ENCODE measurements around the gene HCK.

HCK gene

DNA sequence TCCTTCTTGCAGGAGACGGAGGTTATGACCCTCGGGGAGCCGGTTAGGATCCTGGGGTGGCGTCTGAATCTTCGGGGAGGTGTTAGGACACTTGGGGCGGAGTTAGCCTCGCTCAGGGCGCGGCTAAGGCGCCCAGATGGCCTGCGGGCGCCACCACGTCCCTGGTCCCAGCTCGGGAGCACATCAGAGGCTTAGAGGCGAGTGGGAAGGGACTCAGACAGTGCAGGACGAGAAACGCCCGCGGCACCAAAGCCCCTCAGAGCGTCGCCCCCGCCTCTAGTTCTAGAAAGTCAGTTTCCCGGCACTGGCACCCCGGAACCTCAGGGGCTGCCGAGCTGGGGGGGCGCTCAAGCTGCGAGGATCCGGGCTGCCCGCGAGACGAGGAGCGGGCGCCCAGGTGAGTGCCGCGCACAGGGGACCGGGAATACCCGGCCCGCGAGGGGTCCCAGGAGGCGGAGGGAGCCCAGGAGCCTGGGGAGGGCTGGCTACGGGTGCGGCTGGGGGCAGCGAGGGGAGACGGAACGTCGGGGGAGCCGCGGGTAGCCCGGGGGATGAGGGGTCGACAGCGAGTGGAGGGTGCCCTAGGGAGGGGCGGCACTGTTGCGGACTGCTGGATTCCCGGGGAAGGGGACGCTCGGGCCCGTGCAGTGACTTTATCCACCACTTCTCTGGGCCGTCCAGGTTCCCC, at the start of gene HCK:
Gene HCK (plus strand): TSS at position 153 of the 688 bp plus-strand sequence.
- no peak for DNase-seq (ENCODE audit: low read depth)
- TF ChIP-seq, protein P1, sequence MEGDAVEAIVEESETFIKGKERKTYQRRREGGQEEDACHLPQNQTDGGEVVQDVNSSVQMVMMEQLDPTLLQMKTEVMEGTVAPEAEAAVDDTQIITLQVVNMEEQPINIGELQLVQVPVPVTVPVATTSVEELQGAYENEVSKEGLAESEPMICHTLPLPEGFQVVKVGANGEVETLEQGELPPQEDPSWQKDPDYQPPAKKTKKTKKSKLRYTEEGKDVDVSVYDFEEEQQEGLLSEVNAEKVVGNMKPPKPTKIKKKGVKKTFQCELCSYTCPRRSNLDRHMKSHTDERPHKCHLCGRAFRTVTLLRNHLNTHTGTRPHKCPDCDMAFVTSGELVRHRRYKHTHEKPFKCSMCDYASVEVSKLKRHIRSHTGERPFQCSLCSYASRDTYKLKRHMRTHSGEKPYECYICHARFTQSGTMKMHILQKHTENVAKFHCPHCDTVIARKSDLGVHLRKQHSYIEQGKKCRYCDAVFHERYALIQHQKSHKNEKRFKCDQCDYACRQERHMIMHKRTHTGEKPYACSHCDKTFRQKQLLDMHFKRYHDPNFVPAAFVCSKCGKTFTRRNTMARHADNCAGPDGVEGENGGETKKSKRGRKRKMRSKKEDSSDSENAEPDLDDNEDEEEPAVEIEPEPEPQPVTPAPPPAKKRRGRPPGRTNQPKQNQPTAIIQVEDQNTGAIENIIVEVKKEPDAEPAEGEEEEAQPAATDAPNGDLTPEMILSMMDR (conservative IDR thresholded peaks at IDR 0.05; ENCODE audit: low read length), result no peak
- H3K4me3 ChIP-seq (ENCODE audit: low read length), result no peak within 1 kb of the TSS

DNA sequence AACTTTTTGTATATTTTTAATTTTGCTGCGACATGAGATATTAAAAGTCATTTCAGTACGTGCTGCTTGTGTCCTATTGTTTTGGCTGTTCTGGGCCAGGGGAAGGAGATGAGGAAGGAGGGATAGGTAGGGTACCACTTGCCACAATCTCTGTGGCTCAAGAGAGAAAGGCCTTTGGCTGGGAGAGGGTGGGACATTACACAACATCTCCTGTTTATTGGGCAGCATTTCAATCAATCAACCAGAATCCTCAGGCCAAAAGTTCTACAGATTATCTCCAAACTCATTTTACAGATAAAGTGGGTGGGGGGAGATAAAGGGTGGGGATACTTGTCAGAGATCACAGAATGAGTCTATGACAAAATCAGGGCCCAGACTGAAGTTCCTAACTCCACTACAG, 48.7 kb upstream of the HCK start:
- H3K4me3 ChIP-seq (ENCODE audit: low read length), result no peak overlapping the region
- no peak for DNase-seq (ENCODE audit: low read depth)
- TF ChIP-seq, protein P1 (conservative IDR thresholded peaks at IDR 0.05; ENCODE audit: low read length), result no peak

DNA sequence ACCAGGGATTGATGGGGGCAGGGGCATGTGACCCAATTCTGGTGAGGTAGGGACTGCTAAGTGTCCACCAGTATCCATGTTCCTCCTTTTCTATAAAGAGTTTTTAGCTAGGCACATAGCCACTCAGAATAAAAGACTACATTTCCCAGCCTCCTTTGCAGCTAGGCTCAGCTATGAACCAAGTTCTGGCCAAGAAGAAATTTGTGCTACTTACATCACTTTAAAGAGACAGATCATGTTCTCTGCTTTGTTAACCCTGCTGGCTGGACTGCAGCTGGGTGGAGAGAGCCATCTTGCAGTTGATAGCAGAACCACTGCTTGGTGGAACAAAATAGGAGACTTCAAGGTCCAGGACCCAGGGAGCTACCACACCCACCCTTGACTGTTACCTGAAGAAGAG, 47.1 kb upstream of the HCK start:
- DNase-seq (ENCODE audit: low read depth), result peak; percentile 25
- no peak overlapping the region for H3K4me3 ChIP-seq (ENCODE audit: low read length)
- TF ChIP-seq, protein P1 (conservative IDR thresholded peaks at IDR 0.05; ENCODE audit: low read length), result no peak

DNA sequence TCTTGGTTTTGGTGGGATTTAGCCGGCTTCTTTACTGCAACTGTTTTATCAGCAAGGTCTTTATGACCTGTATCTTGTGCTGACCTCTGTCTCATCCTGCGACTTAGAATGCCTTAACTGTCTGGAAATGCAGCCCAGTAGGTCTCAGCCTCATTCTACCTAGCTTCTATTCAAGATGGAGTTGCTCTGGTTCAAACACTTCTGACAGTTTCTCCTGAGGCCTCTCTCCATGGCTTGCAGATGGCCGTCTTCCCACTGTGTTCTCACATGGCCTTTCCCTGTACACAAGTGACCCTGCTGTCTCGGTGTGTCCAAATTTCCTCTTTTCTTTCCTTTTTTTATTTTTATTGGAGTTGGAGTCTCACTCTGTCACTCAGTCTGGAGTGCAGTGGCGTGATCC, 46.0 kb upstream of the HCK start:
- no peak overlapping the region for H3K4me3 ChIP-seq (ENCODE audit: low read length)
- TF ChIP-seq, protein P1 (conservative IDR thresholded peaks at IDR 0.05; ENCODE audit: low read length), result no peak
- DNase-seq (ENCODE audit: low read depth), result no peak

DNA sequence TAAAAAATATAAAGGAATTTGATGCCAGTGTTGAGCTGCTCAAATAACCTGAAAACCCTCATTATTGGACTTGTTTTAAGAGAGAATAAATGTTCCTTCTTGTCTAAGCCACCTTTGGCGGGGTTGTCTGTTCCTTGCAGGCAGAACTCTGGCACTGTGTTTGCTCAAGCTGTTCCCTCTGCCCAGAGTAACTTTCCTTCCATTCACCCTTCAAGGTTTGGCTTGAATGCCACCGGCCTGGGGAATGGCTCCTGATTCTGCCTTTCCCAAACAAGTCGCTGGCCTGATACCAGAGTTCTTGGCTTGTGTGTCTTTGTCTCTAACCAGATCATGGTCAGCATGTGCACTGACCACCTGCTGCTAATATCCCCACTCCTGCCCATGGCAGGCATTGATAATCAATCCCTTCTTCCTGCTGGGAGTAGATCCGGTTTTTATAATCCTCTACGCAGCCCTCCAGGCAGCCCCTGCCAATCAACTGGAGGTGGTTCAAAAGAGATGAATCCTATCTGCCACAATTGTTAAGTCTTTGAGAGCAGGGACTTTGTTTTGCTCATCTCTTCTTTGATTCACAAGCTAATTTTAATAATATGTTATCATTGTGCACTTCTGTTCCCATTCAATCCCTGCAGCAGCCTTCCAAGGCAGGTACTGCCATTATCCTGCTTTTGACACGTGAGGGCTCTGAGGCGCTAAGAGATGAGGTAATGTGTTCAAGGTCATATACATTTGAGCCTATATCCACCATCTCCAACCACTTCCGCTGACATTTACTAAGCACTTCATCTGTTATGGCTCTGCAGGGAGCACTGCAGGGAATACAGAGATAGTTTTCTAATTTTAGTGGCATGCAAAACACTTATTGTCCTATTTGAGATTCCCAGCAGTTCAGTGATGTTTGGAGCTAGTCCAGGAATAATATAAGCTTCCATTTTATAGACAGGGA, 44.9 kb upstream of the HCK start:
- TF ChIP-seq, protein P1 (conservative IDR thresholded peaks at IDR 0.05; ENCODE audit: low read length), result no peak
- no peak overlapping the region for H3K4me3 ChIP-seq (ENCODE audit: low read length)
- DNase-seq (ENCODE audit: low read depth), result no peak

DNA sequence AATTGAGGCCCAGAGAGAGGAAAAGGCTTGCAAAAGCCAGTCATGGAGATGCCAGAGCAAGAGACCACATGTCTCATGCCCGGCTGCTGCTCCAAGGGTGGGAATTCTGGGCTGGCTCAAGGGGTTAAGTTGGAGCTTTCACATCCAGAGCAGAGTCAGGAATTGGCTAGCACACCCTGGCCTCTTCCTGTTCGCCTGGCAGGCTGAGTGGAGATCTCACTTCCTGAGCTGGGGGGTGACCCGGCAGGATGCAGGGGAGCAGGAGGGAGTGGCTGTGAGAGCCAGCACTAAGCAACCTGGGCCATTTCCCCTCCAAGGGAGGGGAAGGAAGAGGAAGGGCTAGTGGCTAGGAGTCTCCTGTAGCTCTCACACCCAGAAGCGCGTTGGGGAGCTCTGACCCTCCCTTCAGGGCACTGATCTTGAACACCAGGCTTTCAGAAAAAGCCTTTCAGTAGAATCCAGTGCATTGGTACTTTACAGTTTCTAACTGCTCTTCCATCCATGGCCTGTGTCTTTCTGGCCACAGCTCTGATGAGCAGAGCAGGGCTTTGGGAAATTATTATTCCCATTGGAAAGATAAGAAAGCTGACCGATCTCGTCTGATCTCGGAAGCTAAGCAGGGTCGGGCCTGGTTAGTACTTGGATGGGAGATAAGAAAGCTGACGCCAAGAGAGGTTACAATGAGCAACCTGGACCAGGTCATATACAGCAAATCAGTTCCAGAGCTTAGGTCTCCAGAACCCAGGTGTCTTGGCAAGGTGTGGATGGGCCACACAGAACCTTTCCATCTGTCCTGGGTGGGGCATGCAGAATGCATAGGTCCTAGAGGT, 44.0 kb upstream of the HCK start:
- H3K4me3 ChIP-seq (ENCODE audit: low read length), result no peak overlapping the region
- TF ChIP-seq, protein P1 (conservative IDR thresholded peaks at IDR 0.05; ENCODE audit: low read length), result no peak
- DNase-seq (ENCODE audit: low read depth), result no peak
